HepG2 (cell line): ENCODE results near the gene UMOD. TPM values are rescaled to one million over a fixed set of nuclear protein-coding genes. Genes with fewer than 3 reads are reported as not detected.
A peak's percentile ranks its signal among the peaks of the same experiment; 100 is the strongest.

Experiments
- ATAC-seq: fragments of 200-7000 bp; cut with Tn5 transposase; 3 replicates; pipeline ENCODE4 v1.9.1; 2020; ENCODE audit warnings: mild to moderate bottlenecking, moderate library complexity
- BruUV-seq: library from RNA; stranded (reverse); fragments of 400-500 nt; replicated peaks from 2 replicates; lab custom pipeline; 2021; lab: Mats Ljungman, UMichigan
- CTCF ChIA-PET: fragments of 300-600 bp; formaldehyde crosslinking; extraction: SDS; loops from one replicate; lab custom pipeline; 2021; ENCODE audit warnings: low total read pairs, inconsistent platforms, low intra/inter-chr PET ratio; lab: Yijun Ruan, JAX
- POLR2A ChIA-PET: fragments of 350-600 bp; sonication (Branson Sonifier 250); formaldehyde crosslinking; loops from one replicate; lab custom pipeline; 2020; ENCODE audit warnings: antibody characterized with exemption, inconsistent platforms; lab: Yijun Ruan, JAX
- DNase-seq: peaks from one replicate; pipeline ENCODE4 v3.0.0-alpha.2; 2015; ENCODE audit warnings: low spot score
- FAIRE-seq: peaks from 3 replicates; lab custom pipeline; 2011; peaks lifted over from hg19 to GRCh38; lab: Jason Lieb, UNC
- H2AFZ ChIP-seq: one replicate; pipeline ENCODE4 v1.6.1; 2011; ENCODE audit warnings: low read length, inconsistent platforms
- H3K27ac ChIP-seq: fragments of 300-600 bp; 3 replicates; pipeline ENCODE4 v1.8.0; 2011; ENCODE audit warnings: mixed run types, mild to moderate bottlenecking, mixed read lengths, low read length, inconsistent platforms; ENCODE audit not compliant: insufficient read depth; ENCODE audit errors: extremely low read length
- H3K27me3 ChIP-seq, 2 experiments: fragments of 200-600 bp in 1 of 2; 2 replicates in 1 of 2; 3 replicates in 1 of 2; pipeline versions ENCODE4 v1.6.0 to v1.8.0; 2011; ENCODE audit warnings: low read length in 2 of 2, mild to moderate bottlenecking in 2 of 2, moderate library complexity in 2 of 2, inconsistent platforms in 1 of 2; ENCODE audit not compliant: insufficient read depth in 2 of 2, control insufficient read depth in 1 of 2
- H3K36me3 ChIP-seq, 2 experiments: fragments of 200-600 bp in 1 of 2; replicated peaks in 1 of 2; 2 replicates in 1 of 2; 3 replicates in 1 of 2; pipeline versions ENCODE4 v1.5.1 to v1.8.0; 2011; ENCODE audit warnings: low read length in 2 of 2, inconsistent platforms in 1 of 2; ENCODE audit not compliant: insufficient read depth in 2 of 2, control insufficient read depth in 1 of 2
- H3K4me1 ChIP-seq: 2 replicates; pipeline ENCODE4 v1.5.1; 2012; ENCODE audit warnings: low read length, inconsistent platforms; ENCODE audit not compliant: insufficient read depth
- H3K4me2 ChIP-seq: 2 replicates; pipeline ENCODE4 v1.6.0; 2011; ENCODE audit warnings: low read depth, low read length, inconsistent platforms
- H3K4me3 ChIP-seq, 3 experiments: fragments of 200-600 bp in 1 of 3; sonication (generic), shearing (Covaris generic) in 1 of 3; replicated peaks in 1 of 3; 2 replicates each; pipeline ENCODE4 v1.5.1; 2011 to 2016; ENCODE audit warnings: low read length in 3 of 3, inconsistent platforms in 2 of 3, low read depth in 2 of 3, mild to moderate bottlenecking in 2 of 3, control low read depth in 1 of 3, mixed read lengths in 1 of 3; ENCODE audit not compliant: insufficient read depth in 1 of 3
- H3K79me2 ChIP-seq: one replicate; pipeline ENCODE4 v1.6.1; 2011; ENCODE audit warnings: low read length, inconsistent platforms; ENCODE audit not compliant: insufficient read depth
- H3K9ac ChIP-seq: 2 replicates; pipeline ENCODE4 v1.6.0; 2011; ENCODE audit warnings: mild to moderate bottlenecking, low read depth, low read length, inconsistent platforms; ENCODE audit not compliant: insufficient read depth
- H3K9me3 ChIP-seq: 2 replicates; pipeline ENCODE4 v1.5.1; 2012; ENCODE audit warnings: mild to moderate bottlenecking, low read length
- H4K20me1 ChIP-seq: 2 replicates; pipeline ENCODE4 v1.6.0; 2011; ENCODE audit warnings: inconsistent platforms, mild to moderate bottlenecking, low read length, moderate library complexity; ENCODE audit not compliant: insufficient read depth
- FOXP1 ChIP-seq, 2 experiments: fragments of 450-650 bp in 1 of 2; IDR thresholded peaks; 2 replicates each; pipeline ENCODE4 v1.6.1; 2017 to 2018; ENCODE audit warnings: antibody characterized with exemption in 1 of 2
- RAD51 ChIP-seq: fragments of 450-650 bp; IDR thresholded peaks from 2 replicates; pipeline ENCODE4 v1.6.1; 2016; ENCODE audit warnings: borderline replicate concordance
- TCF12 ChIP-seq, 2 experiments: fragments of 450-650 bp in 1 of 2; sonication (generic) in 1 of 2; formaldehyde crosslinking in 1 of 2; IDR thresholded peaks; 2 replicates each; pipeline versions ENCODE4 v1.6.1 to v1.8.0; 2017 to 2022; ENCODE audit warnings: antibody characterized with exemption in 1 of 2, mild to moderate bottlenecking in 1 of 2, missing genetic modification reagents in 1 of 2, moderate library complexity in 1 of 2
- ZNF121 ChIP-seq: sonication (generic); formaldehyde crosslinking; IDR thresholded peaks from 2 replicates; pipeline ENCODE4 v1.5.0; 2020; ENCODE audit warnings: mild to moderate bottlenecking, missing genetic modification reagents
- WGBS: methylation state at CpG from one replicate; pipeline ENCODE4 v1.1.6; 2017; ENCODE audit warnings: low lambda C conversion rate; 5-methylcytosine and 5-hydroxymethylcytosine counted together
- in situ Hi-C: cut with HindIII; loops from 2 replicates; pipeline ENCODE4 v1.10.0; 2017; ENCODE audit warnings: low pct_unique_long_range_greater_than_20kb; ENCODE audit not compliant: extremely low pct_ligation_motif_present
- intact Hi-C: fragments of 100-400 bp; cut with micrococcal nuclease; formaldehyde crosslinking; loops from one replicate; pipeline ENCODE4 v1.10.0; 2022; ENCODE audit not compliant: unreplicated experiment
- polyA plus RNA-seq, 8 experiments: library from polyadenylated mRNA; depleted of rRNA in 3 of 8; stranded (reverse) in 7 of 8; unstranded in 1 of 8; fragments of >200 nt; fragmentation: Illumina TruSeq in 4 of 8; extraction: Trizol in 4 of 8; gene quantifications; 2 replicates each; pipeline versions ENCODE4 v1.2.1 to v1.2.3, GENCODE V29; 2011 to 2016; ENCODE audit warnings: low read depth in 4 of 8, missing spikeins in 1 of 8, mixed read lengths in 1 of 8; ENCODE audit not compliant: insufficient read depth in 1 of 8
- total RNA-seq, 5 experiments: library from RNA; depleted of rRNA; stranded (reverse); fragments of >200 nt; fragmentation: Illumina TruSeq; extraction: Trizol; gene quantifications; 2 replicates each; pipeline ENCODE4 v1.2.3, GENCODE V29; 2016; ENCODE audit warnings: low read depth in 1 of 5
- TF ChIP-seq, protein P1 (sequence below): IDR thresholded peaks from 2 replicates; pipeline ENCODE4 v1.6.1; 2016; ENCODE audit warnings: low read depth, borderline replicate concordance
- TF ChIP-seq, protein P2 (sequence below): sonication (generic); formaldehyde crosslinking; IDR thresholded peaks from 2 replicates; pipeline ENCODE4 v1.8.0; 2022; ENCODE audit warnings: mild to moderate bottlenecking, missing genetic modification reagents, borderline replicate concordance
- TF ChIP-seq, protein P3 (sequence below): sonication (generic); formaldehyde crosslinking; IDR thresholded peaks from 2 replicates; pipeline ENCODE4 v1.5.0; 2020; ENCODE audit warnings: mild to moderate bottlenecking, missing genetic modification reagents
- TF ChIP-seq, protein P4 (sequence below), 2 experiments: sonication (generic) in 1 of 2; formaldehyde crosslinking in 1 of 2; IDR thresholded peaks; 2 replicates each; pipeline versions ENCODE4 v1.5.1 to v1.6.1; 2011 to 2020; ENCODE audit warnings: borderline replicate concordance in 1 of 2, low read depth in 1 of 2, low read length in 1 of 2, mild to moderate bottlenecking in 1 of 2, missing genetic modification reagents in 1 of 2, moderate library complexity in 1 of 2

The UMOD gene
- total and polyA plus RNA-seq, 2 of the 13 experiments (the other 11 are each of a cell fraction or from before 2014, with no cell fraction given): not detected

DNA sequence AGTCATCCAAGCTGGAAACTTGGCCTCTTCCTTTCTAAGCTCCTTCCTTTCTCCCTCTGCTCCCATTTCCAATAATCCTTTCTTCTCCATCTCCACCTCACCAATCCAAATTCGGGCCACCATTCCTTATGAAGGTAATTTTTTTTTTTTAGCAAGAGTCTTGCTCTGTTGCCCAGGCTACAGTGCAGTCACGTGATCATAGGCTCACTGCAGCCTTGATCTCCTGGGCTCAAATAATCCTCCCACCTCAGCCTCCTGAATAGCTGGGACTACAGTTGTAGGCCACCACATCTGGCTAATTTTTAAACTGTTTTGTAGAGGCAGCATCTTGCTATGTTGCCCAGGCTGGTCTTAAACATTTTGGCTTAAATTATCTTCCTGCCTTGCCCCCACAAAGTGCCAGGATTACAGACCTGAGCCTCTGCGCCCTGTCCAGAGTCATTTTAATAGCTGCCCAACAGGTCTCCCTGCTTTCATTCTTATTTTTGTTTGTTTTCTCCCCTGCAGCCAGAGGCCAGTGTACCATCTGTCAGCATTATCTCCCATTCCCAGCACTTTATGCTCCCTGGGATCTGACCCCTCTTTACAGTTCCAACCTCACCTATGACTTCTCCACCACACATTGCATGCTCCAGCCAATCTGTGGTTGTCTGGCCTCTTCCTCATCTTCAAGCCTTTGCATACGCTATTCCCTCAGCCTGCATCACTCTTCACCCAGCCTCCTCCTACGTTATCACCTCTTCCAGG lies 22.9 kb downstream of the UMOD start:
- Histone ChIP-seq H3K27ac (no peak overlapping the region), H3K79me2 (no peaks in the 10 kb centered on the region), H3K36me3 (no peaks in the 10 kb centered on the region), H3K4me3 (no peak overlapping the region), H3K4me2 (no peak overlapping the region), H3K9me3 (no peaks in the 10 kb centered on the region), H4K20me1 (no peaks in the 10 kb centered on the region), H3K9ac (no peak overlapping the region), H3K27me3 (no peaks in the 10 kb centered on the region), H2AFZ (no peak overlapping the region), H3K4me1 (peaks cover 27% of the 10 kb centered on the region)
- WGBS: 41% methylated on average over 5 of the region's 5 CpGs
- intact Hi-C loops: no loop called here
- BruUV-seq: no TSS peak
- ATAC-seq (no peak), DNase-seq (no peak), FAIRE-seq (no peak)
- peak; percentile 5; the same call in 1 of the 2 replicates for TF ChIP-seq FOXP1 (IDR thresholded peaks at IDR 0.05)
- no peak for TF ChIP-seq FOXP1 (CRISPR knock-in tag; IDR thresholded peaks at IDR 0.05)
- TF ChIP-seq, protein P1, sequence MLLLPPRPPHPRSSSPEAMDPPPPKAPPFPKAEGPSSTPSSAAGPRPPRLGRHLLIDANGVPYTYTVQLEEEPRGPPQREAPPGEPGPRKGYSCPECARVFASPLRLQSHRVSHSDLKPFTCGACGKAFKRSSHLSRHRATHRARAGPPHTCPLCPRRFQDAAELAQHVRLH: no peak
- peak; percentile 92 for TF ChIP-seq RAD51
- TF ChIP-seq, protein P2, sequence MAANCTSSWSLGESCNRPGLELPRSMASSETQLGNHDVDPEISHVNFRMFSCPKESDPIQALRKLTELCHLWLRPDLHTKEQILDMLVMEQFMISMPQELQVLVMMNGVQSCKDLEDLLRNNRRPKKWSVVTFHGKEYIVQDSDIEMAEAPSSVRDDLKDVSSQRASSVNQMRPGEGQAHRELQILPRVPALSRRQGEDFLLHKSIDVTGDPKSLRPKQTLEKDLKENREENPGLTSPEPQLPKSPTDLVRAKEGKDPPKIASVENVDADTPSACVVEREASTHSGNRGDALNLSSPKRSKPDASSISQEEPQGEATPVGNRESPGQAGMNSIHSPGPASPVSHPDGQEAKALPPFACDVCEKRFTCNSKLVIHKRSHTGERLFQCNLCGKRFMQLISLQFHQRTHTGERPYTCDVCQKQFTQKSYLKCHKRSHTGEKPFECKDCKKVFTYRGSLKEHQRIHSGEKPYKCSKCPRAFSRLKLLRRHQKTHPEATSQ (CRISPR knock-in tag): 0 out of 2 replicates have a peak, but pooled peaks have one; percentile 10
- TF ChIP-seq, protein P3, sequence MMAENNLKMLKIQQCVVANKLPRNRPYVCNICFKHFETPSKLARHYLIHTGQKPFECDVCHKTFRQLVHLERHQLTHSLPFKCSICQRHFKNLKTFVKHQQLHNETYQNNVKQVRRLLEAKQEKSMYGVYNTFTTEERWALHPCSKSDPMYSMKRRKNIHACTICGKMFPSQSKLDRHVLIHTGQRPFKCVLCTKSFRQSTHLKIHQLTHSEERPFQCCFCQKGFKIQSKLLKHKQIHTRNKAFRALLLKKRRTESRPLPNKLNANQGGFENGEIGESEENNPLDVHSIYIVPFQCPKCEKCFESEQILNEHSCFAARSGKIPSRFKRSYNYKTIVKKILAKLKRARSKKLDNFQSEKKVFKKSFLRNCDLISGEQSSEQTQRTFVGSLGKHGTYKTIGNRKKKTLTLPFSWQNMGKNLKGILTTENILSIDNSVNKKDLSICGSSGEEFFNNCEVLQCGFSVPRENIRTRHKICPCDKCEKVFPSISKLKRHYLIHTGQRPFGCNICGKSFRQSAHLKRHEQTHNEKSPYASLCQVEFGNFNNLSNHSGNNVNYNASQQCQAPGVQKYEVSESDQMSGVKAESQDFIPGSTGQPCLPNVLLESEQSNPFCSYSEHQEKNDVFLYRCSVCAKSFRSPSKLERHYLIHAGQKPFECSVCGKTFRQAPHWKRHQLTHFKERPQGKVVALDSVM (CRISPR knock-in tag): peak; percentile 70; the same call in 1 of the 2 replicates
- TF ChIP-seq, protein P4, sequence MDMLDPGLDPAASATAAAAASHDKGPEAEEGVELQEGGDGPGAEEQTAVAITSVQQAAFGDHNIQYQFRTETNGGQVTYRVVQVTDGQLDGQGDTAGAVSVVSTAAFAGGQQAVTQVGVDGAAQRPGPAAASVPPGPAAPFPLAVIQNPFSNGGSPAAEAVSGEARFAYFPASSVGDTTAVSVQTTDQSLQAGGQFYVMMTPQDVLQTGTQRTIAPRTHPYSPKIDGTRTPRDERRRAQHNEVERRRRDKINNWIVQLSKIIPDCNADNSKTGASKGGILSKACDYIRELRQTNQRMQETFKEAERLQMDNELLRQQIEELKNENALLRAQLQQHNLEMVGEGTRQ (IDR thresholded peaks at IDR 0.05; ENCODE audit: low read depth, low read length): peak; percentile 58
- TF ChIP-seq, protein P4 (CRISPR knock-in tag; IDR thresholded peaks at IDR 0.05; ENCODE audit: borderline replicate concordance): no peak
- peak; percentile 90 for TF ChIP-seq ZNF121 (CRISPR knock-in tag)
- TF ChIP-seq TCF12 (IDR thresholded peaks at IDR 0.05): no peak
- no peak for TF ChIP-seq TCF12 (CRISPR knock-in tag; IDR thresholded peaks at IDR 0.05)
- in situ Hi-C loops: no loop called here
- ChIA-PET POLR2A (no interaction called here), CTCF (no interaction called here)
